ENCODE results near the gene ACSM4. TPM values are rescaled to one million over a fixed set of nuclear protein-coding genes. Genes with fewer than 3 reads are reported as not detected.

Gene ACSM4
- total RNA-seq, 1 donor, result not detected

- TF ChIP-seq CTCF (IDR thresholded peaks at IDR 0.05; ENCODE audit: insufficient read depth, low read depth, low read length), result peak; percentile 65
- DNase-seq (ENCODE audit: low read depth), result peak; percentile 39
- no peak overlapping the region for H3K4me3 ChIP-seq (ENCODE audit: low read depth, low read length)
Measured at GRCh38 chr12:7374423-7375144, 70.7 kb downstream of the ACSM4 start.

GRCh38 chr12:7375145-7375543 is 71.3 kb downstream of the ACSM4 start:
- TF ChIP-seq CTCF (IDR thresholded peaks at IDR 0.05; ENCODE audit: insufficient read depth, low read depth, low read length), result no peak
- no peak overlapping the region for H3K4me3 ChIP-seq (ENCODE audit: low read depth, low read length)
- DNase-seq (ENCODE audit: low read depth), result no peak

- peak; percentile 43 for DNase-seq (ENCODE audit: low read depth)
- H3K4me3 ChIP-seq (ENCODE audit: low read depth, low read length), result no peak overlapping the region
- no peak for TF ChIP-seq CTCF (IDR thresholded peaks at IDR 0.05; ENCODE audit: insufficient read depth, low read depth, low read length)
Measured at GRCh38 chr12:7376196-7376595, 72.3 kb downstream of the ACSM4 start.

Other genes with a start within 250 kb of the ACSM4 start
- 127 and 146 TPM in 2 replicates for gene C1S, start 243.4 kb upstream of the ACSM4 start, total RNA-seq
- gene C1R, start 211.6 kb upstream of the ACSM4 start, total RNA-seq, result 83.4 and 84.2 TPM in 2 replicates
- gene C1RL, start 194.9 kb upstream of the ACSM4 start, total RNA-seq, result 30.2 and 34.5 TPM in 2 replicates
- not detected in 2 replicates for gene RBP5, start 175.2 kb upstream of the ACSM4 start, total RNA-seq
- gene CLSTN3, start 173.7 kb upstream of the ACSM4 start, total RNA-seq, result 11.3 and 19.0 TPM in 2 replicates
- 25.9 and 30.3 TPM in 2 replicates for gene PEX5, start 114.4 kb upstream of the ACSM4 start, total RNA-seq
- 7.3 and 11.0 TPM in 2 replicates for gene CD163L1, start 140.1 kb downstream of the ACSM4 start, total RNA-seq
- not detected in 2 replicates for gene CD163, start 199.7 kb downstream of the ACSM4 start, total RNA-seq